Measurements from ENCODE around the gene SDSL. TPM values are rescaled to one million over a fixed set of nuclear protein-coding genes. Genes with fewer than 3 reads are reported as not detected.

The SDSL gene
- total and polyA plus RNA-seq, 9 donors = 0.53 to 3.3 (median 1.3) TPM

GRCh38 chr12:113403435-113404415 is 18.5 kb upstream of the SDSL start, which contains the start of gene SDS:
TSS of gene SDS (minus strand) at chr12:113403887. CDS start at chr12:113399708, 4,179 bp downstream.
- no peaks in the 10 kb centered on the region for H3K36me3 ChIP-seq (ENCODE audit: control insufficient read depth, insufficient read depth, low read length)
- no peaks in the 10 kb centered on the region for H3K9me3 ChIP-seq (replicated peaks; ENCODE audit: control insufficient read depth, low read depth, low read length)
- DNase-seq = peak; percentile 82
- H3K27me3 ChIP-seq (ENCODE audit: control insufficient read depth, insufficient read depth, low read length) = no peaks in the 10 kb centered on the region
- 37% methylated on average over 4 of the region's 14 CpGs for WGBS (ENCODE audit: insufficient coverage)
- peaks cover 4% of the 10 kb centered on the region for H3K4me1 ChIP-seq (ENCODE audit: control insufficient read depth, insufficient read depth, low read length)
- H3K4me3 ChIP-seq (ENCODE audit: low read length) = no peak within 1 kb of the TSS
- no peak within 1 kb of the TSS for H3K27ac ChIP-seq (ENCODE audit: low read length)

GRCh38 chr12:113405694-113406093 is 16.5 kb upstream of the SDSL start:
- peaks cover 4% of the 10 kb centered on the region for H3K4me1 ChIP-seq (ENCODE audit: control insufficient read depth, insufficient read depth, low read length)
- DNase-seq = peak; percentile 40
- no peaks in the 10 kb centered on the region for H3K36me3 ChIP-seq (ENCODE audit: control insufficient read depth, insufficient read depth, low read length)
- WGBS (ENCODE audit: insufficient coverage) = no CpG with 5 or more reads among the region's 3 CpGs
- no peak overlapping the region for H3K27ac ChIP-seq (ENCODE audit: low read length)
- H3K4me3 ChIP-seq (ENCODE audit: low read length) = no peak overlapping the region
- H3K27me3 ChIP-seq (ENCODE audit: control insufficient read depth, insufficient read depth, low read length) = no peaks in the 10 kb centered on the region
- H3K9me3 ChIP-seq (replicated peaks; ENCODE audit: control insufficient read depth, low read depth, low read length) = no peaks in the 10 kb centered on the region

- no peak overlapping the region for H3K27ac ChIP-seq (ENCODE audit: low read length)
- 71% methylated on average over 2 of the region's 6 CpGs for WGBS (ENCODE audit: insufficient coverage)
- H3K36me3 ChIP-seq (ENCODE audit: control insufficient read depth, insufficient read depth, low read length) = no peaks in the 10 kb centered on the region
- peak; percentile 57 for DNase-seq
- no peaks in the 10 kb centered on the region for H3K9me3 ChIP-seq (replicated peaks; ENCODE audit: control insufficient read depth, low read depth, low read length)
- no peak overlapping the region for H3K4me3 ChIP-seq (ENCODE audit: low read length)
- H3K4me1 ChIP-seq (ENCODE audit: control insufficient read depth, insufficient read depth, low read length) = peaks cover 4% of the 10 kb centered on the region
- no peaks in the 10 kb centered on the region for H3K27me3 ChIP-seq (ENCODE audit: control insufficient read depth, insufficient read depth, low read length)
Observed at GRCh38 chr12:113407931-113408600, 14.1 kb upstream of the SDSL start.

GRCh38 chr12:113408756-113409298 is 13.4 kb upstream of the SDSL start:
- no peaks in the 10 kb centered on the region for H3K27me3 ChIP-seq (ENCODE audit: control insufficient read depth, insufficient read depth, low read length)
- H3K9me3 ChIP-seq (replicated peaks; ENCODE audit: control insufficient read depth, low read depth, low read length) = no peaks in the 10 kb centered on the region
- WGBS (ENCODE audit: insufficient coverage) = 70% methylated on average over 3 of the region's 11 CpGs
- H3K27ac ChIP-seq (ENCODE audit: low read length) = no peak overlapping the region
- no peaks in the 10 kb centered on the region for H3K4me1 ChIP-seq (ENCODE audit: control insufficient read depth, insufficient read depth, low read length)
- no peak for DNase-seq
- no peaks in the 10 kb centered on the region for H3K36me3 ChIP-seq (ENCODE audit: control insufficient read depth, insufficient read depth, low read length)
- H3K4me3 ChIP-seq (ENCODE audit: low read length) = no peak overlapping the region

- WGBS (ENCODE audit: insufficient coverage) = 75% methylated on average over 3 of the region's 9 CpGs
- Histone ChIP-seq H3K4me3 (ENCODE audit: low read length) (no peak overlapping the region), H3K27me3 (ENCODE audit: control insufficient read depth, insufficient read depth, low read length) (no peaks in the 10 kb centered on the region), H3K9me3 (replicated peaks; ENCODE audit: control insufficient read depth, low read depth, low read length) (no peaks in the 10 kb centered on the region), H3K27ac (ENCODE audit: low read length) (no peak overlapping the region), H3K4me1 (ENCODE audit: control insufficient read depth, insufficient read depth, low read length) (no peaks in the 10 kb centered on the region), H3K36me3 (ENCODE audit: control insufficient read depth, insufficient read depth, low read length) (no peaks in the 10 kb centered on the region)
- DNase-seq = no peak
Observed at GRCh38 chr12:113409462-113410124, 12.6 kb upstream of the SDSL start.

- no peaks in the 10 kb centered on the region for H3K36me3 ChIP-seq (ENCODE audit: control insufficient read depth, insufficient read depth, low read length)
- H3K4me1 ChIP-seq (ENCODE audit: control insufficient read depth, insufficient read depth, low read length) = no peaks in the 10 kb centered on the region
- WGBS (ENCODE audit: insufficient coverage) = 10% methylated on average over 2 of the region's 11 CpGs
- H3K9me3 ChIP-seq (replicated peaks; ENCODE audit: control insufficient read depth, low read depth, low read length) = no peaks in the 10 kb centered on the region
- peaks cover 3% of the 10 kb centered on the region for H3K27me3 ChIP-seq (ENCODE audit: control insufficient read depth, insufficient read depth, low read length)
- no peak for DNase-seq
- no peak overlapping the region for H3K4me3 ChIP-seq (ENCODE audit: low read length)
- H3K27ac ChIP-seq (ENCODE audit: low read length) = no peak overlapping the region
Observed at GRCh38 chr12:113413488-113413939, 8.7 kb upstream of the SDSL start.

GRCh38 chr12:113414519-113415038 is 7.6 kb upstream of the SDSL start:
- Histone ChIP-seq H3K9me3 (replicated peaks; ENCODE audit: control insufficient read depth, low read depth, low read length) (no peaks in the 10 kb centered on the region), H3K36me3 (ENCODE audit: control insufficient read depth, insufficient read depth, low read length) (no peaks in the 10 kb centered on the region), H3K27ac (ENCODE audit: low read length) (no peak overlapping the region), H3K4me3 (ENCODE audit: low read length) (no peak overlapping the region), H3K4me1 (ENCODE audit: control insufficient read depth, insufficient read depth, low read length) (no peaks in the 10 kb centered on the region), H3K27me3 (ENCODE audit: control insufficient read depth, insufficient read depth, low read length) (peaks cover 3% of the 10 kb centered on the region)
- WGBS (ENCODE audit: insufficient coverage) = 79% methylated on average over 8 of the region's 9 CpGs
- DNase-seq = no peak

- peak overlapping the region; percentile 15 for H3K27ac ChIP-seq (ENCODE audit: low read length)
- WGBS (ENCODE audit: insufficient coverage) = 10% methylated on average over 2 of the region's 6 CpGs
- no peaks in the 10 kb centered on the region for H3K4me1 ChIP-seq (ENCODE audit: control insufficient read depth, insufficient read depth, low read length)
- peak; percentile 30 for DNase-seq
- no peaks in the 10 kb centered on the region for H3K9me3 ChIP-seq (replicated peaks; ENCODE audit: control insufficient read depth, low read depth, low read length)
- no peak overlapping the region for H3K4me3 ChIP-seq (ENCODE audit: low read length)
- H3K36me3 ChIP-seq (ENCODE audit: control insufficient read depth, insufficient read depth, low read length) = no peaks in the 10 kb centered on the region
- peaks cover 3% of the 10 kb centered on the region for H3K27me3 ChIP-seq (ENCODE audit: control insufficient read depth, insufficient read depth, low read length)
Observed at GRCh38 chr12:113416091-113416754, 6.0 kb upstream of the SDSL start.

GRCh38 chr12:113418213-113418879 is 3.8 kb upstream of the SDSL start:
- H3K27me3 ChIP-seq (ENCODE audit: control insufficient read depth, insufficient read depth, low read length) = peaks cover 3% of the 10 kb centered on the region
- no peaks in the 10 kb centered on the region for H3K36me3 ChIP-seq (ENCODE audit: control insufficient read depth, insufficient read depth, low read length)
- 17% methylated on average over 8 of the region's 13 CpGs for WGBS (ENCODE audit: insufficient coverage)
- peak; percentile 15 for DNase-seq
- no peaks in the 10 kb centered on the region for H3K9me3 ChIP-seq (replicated peaks; ENCODE audit: control insufficient read depth, low read depth, low read length)
- H3K27ac ChIP-seq (ENCODE audit: low read length) = no peak overlapping the region
- peaks cover 11% of the 10 kb centered on the region for H3K4me1 ChIP-seq (ENCODE audit: control insufficient read depth, insufficient read depth, low read length)
- no peak overlapping the region for H3K4me3 ChIP-seq (ENCODE audit: low read length)

Measured in muscle of leg (tissue), 11 donors.